ENCODE results near the gene ABHD2.
A peak's percentile ranks its signal among the peaks of the same experiment; 100 is the strongest.
"Not testable (repeated sequence)": the region's sequence is repeated elsewhere in the genome, so short reads cannot be mapped to it uniquely, and the experiment has no call there.

The ABHD2 gene

DNA sequence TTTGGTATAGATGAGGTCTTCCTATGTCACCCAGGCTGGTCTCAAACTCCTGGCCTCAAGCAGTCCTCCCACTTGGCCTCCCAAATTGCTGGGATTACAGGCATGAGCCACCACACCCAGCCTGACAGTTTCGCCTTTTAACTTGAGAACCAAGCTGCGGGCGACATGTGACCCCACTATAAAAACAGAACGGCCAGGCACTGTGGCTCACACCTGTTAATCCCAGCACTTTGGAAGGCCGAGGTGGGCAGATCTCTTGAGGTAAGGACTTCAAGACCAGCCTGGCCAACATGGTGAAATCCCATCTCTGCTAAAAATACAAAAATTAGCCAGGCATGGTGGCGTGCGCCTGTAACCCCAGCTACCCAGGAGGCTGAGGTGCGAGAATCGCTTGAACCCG lies 52.9 kb downstream of the ABHD2 start:
- not testable (repeated sequence) for H3K9me3 Mint-ChIP-seq
- peaks cover 54% of the 10 kb centered on the region for H3K4me1 Mint-ChIP-seq
- H3K36me3 Mint-ChIP-seq (ENCODE audit: low read depth): peaks cover 26% of the 10 kb centered on the region

DNA sequence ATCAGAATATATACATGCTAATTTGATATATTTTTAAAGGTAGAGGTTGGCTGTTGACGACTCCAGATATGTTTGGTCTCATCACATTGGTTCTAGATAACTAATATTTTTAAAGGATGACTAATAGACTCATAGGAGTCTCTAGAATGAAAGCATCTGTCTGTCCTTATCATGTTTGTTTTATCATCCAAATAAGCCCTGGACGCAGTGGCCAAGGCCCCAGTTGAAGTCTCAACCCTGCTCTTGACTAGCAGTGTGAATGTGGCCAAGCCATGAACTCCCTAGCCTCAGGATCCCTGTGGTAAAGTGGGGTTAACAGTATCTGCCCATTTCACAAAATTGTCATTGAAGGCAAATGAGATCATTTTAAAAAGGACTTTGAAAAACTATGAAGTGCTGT lies 53.6 kb downstream of the ABHD2 start:
- H3K27me3 Mint-ChIP-seq: no peaks in the 10 kb centered on the region
- no peak for DNase-seq

More for the DNA sequence above, 52.9 kb downstream of the ABHD2 start:
- not testable (repeated sequence) for H3K27me3 Mint-ChIP-seq, H3K4me3 Mint-ChIP-seq, ATAC-seq, H3K27ac Mint-ChIP-seq, DNase-seq

DNA sequence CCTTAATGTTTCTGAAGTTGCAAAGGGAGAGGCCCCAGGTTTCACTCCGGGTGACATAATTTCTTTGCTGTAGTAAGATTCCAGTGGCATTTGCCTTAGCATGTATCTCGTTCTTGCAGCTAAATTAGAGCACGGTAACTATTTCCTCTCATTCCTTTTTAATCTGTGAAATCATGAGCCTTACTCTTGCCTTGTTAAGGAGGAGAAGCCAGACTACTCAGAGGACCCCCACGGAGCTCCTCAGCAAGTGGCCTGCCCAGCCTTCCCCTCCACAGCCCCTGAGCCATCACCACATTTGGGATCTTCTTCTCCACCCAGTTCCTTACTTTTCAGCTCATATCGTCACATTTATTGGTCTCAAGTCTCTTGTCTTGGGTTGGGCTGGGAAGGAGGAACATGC lies 54.2 kb downstream of the ABHD2 start:
- Mint-ChIP-seq H3K4me1 (peaks cover 42% of the 10 kb centered on the region), H3K4me3 (no peak overlapping the region), H3K36me3 (ENCODE audit: low read depth) (peaks cover 18% of the 10 kb centered on the region), H3K27ac (peak overlapping the region; percentile 20), H3K9me3 (no peaks in the 10 kb centered on the region), H3K27me3 (no peaks in the 10 kb centered on the region)
- ATAC-seq: no peak
- DNase-seq: no peak

More for the DNA sequence above, 53.6 kb downstream of the ABHD2 start:
- Mint-ChIP-seq H3K4me3 (no peak overlapping the region), H3K9me3 (no peaks in the 10 kb centered on the region), H3K27ac (no peak overlapping the region), H3K4me1 (peaks cover 47% of the 10 kb centered on the region), H3K36me3 (ENCODE audit: low read depth) (peaks cover 21% of the 10 kb centered on the region)
- ATAC-seq: no peak

DNA sequence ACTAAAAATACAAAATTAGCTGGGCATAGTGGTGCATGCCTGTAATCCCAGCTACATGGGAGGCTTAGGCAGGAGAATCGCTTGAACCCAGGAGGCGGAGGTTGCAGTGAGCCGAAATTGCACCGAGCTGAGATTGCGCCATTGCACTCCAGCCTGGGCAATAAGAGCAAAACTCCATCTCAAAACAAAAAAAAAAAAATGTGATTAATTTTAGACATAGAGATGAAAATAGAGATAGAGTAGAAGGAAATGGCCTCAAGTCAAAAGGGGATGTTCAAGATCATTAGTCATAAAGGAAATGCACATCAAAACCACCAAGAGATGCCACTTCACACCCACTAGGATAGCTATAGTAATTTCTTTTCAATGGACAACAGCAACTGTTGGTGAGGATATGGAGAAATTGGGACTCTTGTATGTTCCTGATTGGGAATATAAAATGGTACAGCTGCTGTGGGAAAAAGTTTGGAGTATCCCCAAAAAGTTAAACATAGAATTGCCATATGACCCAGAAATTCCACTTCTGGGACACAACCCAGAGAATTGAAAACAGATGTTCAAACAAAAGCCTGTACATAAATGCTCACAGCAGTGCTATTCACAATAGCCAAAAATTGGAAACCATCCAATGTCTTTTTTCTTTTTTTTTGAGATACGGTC lies 55.4 kb downstream of the ABHD2 start:
- no peaks in the 10 kb centered on the region for H3K27me3 Mint-ChIP-seq
- DNase-seq: no peak
- peaks cover 18% of the 10 kb centered on the region for H3K36me3 Mint-ChIP-seq (ENCODE audit: low read depth)
- H3K27ac Mint-ChIP-seq: peak overlapping the region; percentile 77
- no peaks in the 10 kb centered on the region for H3K9me3 Mint-ChIP-seq
- H3K4me3 Mint-ChIP-seq: no peak overlapping the region
- peak; percentile 85 for ATAC-seq
- peaks cover 41% of the 10 kb centered on the region for H3K4me1 Mint-ChIP-seq

DNA sequence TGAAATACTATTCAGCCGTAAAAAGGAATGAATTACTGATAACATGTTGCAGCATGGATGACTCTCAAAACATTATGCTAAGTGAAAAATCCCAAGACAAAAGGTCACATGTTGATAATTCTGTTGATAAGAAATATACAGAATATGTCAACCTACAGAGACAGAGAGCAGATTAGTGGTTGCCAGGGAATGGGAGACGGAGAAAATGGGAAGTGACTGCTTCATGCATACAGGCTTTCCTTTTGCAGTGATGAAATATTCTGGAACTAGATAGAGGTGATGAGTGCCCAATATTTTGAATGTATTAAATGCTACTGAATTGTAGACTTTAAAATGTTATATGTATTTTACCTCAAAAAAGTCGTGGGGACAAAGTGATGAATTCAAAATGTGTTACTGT lies 56.2 kb downstream of the ABHD2 start:
- Mint-ChIP-seq H3K27ac (no peak overlapping the region), H3K36me3 (ENCODE audit: low read depth) (peaks cover 16% of the 10 kb centered on the region), H3K4me1 (peaks cover 41% of the 10 kb centered on the region), H3K4me3 (no peak overlapping the region), H3K27me3 (no peaks in the 10 kb centered on the region), H3K9me3 (no peaks in the 10 kb centered on the region)
- ATAC-seq (no peak), DNase-seq (no peak)

DNA sequence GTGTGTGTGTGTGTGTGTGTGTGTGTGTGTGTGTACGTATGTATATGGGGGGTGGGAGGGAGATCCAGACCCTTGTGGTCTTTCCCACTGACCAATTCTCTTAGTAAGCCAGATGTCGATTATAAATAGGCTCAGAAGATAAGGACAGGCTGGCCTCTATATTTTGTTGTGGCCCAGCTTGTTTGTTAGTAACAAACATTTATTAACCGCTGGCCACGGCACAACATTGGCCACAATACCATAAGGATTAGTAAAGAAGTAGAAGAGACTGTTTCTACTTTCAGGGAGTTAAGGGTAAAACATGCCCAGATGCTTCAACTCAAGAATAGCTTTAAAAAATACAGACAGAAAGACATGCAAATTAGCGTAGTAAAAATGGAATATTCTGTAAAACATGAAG lies 58.1 kb downstream of the ABHD2 start:
- Mint-ChIP-seq H3K27ac (no peak overlapping the region), H3K4me1 (peaks cover 32% of the 10 kb centered on the region)
- no peak for ATAC-seq

DNA sequence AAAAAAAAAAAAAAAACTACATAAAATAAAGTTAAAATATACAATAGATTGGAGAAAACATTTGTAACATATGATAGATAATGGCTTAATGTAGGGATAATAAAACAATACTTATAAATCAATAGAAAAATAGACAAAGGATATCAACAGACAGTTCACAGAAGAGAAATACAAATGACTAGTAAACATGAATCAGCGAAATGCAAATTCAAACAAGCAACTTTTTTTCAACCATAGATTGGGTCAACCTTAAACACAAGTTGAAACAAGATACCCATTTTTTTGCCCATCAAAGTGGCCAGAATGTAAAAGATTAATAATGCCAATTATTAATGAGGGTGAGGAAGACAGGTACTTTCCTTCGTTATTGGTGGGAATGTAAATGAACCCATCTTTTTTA lies 59.9 kb downstream of the ABHD2 start:
- Mint-ChIP-seq H3K9me3 (no peaks in the 10 kb centered on the region), H3K27me3 (no peaks in the 10 kb centered on the region), H3K27ac (no peak overlapping the region), H3K4me1 (peaks cover 22% of the 10 kb centered on the region), H3K4me3 (no peak overlapping the region), H3K36me3 (ENCODE audit: low read depth) (peaks cover 21% of the 10 kb centered on the region)
- DNase-seq (no peak), ATAC-seq (no peak)

More for the DNA sequence above, 58.1 kb downstream of the ABHD2 start:
- Mint-ChIP-seq H3K36me3 (ENCODE audit: low read depth) (peaks cover 16% of the 10 kb centered on the region), H3K9me3 (no peaks in the 10 kb centered on the region), H3K4me3 (no peak overlapping the region), H3K27me3 (no peaks in the 10 kb centered on the region)
- no peak for DNase-seq

DNA sequence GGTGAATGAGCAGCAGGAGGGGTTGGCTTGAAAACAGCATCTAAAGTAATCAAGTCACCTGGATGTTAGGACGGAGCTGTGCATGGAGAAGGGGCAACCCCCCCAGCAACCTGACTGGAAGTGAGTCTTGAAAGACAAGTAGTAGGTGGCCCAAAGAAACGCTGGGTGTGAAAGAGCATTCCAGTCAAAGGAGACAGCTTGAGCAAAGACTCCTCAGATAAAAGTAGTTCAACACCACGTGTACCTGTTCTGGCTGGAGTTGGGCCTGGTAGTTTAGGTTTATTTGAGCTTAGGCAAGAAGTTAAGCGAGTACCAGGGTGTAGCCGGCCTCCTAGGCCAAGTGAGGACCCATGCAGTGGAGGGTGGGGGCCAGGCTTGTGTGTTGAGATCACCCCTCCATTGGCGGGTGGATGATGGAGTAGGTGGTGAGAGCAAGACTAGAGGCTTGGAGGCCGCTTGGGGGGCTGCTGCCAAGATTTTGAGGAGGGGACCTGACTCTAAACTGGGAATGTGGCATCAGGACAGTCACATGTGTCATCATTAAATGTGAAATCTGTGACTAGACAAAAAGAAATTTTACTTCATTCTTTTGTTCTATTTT lies 61.3 kb downstream of the ABHD2 start:
- DNase-seq (no peak), ATAC-seq (no peak)
- no peaks in the 10 kb centered on the region for H3K9me3 Mint-ChIP-seq
- no peak overlapping the region for H3K4me3 Mint-ChIP-seq
- no peaks in the 10 kb centered on the region for H3K27me3 Mint-ChIP-seq
- H3K27ac Mint-ChIP-seq: no peak overlapping the region
- peaks cover 10% of the 10 kb centered on the region for H3K4me1 Mint-ChIP-seq
- H3K36me3 Mint-ChIP-seq (ENCODE audit: low read depth): peaks cover 20% of the 10 kb centered on the region

DNA sequence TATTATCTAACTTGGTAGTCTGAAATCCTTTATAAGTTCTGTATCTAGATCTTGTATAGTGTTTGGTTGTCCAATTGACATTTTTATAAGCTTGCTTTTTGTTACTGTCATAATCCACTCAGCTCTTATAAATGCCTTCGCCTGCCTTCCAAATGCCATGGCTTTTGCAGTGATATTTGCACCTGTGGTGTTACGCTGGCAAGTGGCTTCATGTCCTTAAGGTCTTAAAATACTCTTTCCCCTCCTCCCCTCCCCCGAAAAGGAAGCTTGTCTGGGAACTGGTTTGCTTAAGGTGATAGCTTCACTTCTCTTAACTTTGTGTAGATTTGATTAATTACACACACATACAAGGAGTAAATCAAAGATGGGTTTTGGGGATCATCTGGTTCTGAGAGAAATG lies 62.0 kb downstream of the ABHD2 start:
- no peaks in the 10 kb centered on the region for H3K9me3 Mint-ChIP-seq
- H3K27me3 Mint-ChIP-seq: no peaks in the 10 kb centered on the region

DNA sequence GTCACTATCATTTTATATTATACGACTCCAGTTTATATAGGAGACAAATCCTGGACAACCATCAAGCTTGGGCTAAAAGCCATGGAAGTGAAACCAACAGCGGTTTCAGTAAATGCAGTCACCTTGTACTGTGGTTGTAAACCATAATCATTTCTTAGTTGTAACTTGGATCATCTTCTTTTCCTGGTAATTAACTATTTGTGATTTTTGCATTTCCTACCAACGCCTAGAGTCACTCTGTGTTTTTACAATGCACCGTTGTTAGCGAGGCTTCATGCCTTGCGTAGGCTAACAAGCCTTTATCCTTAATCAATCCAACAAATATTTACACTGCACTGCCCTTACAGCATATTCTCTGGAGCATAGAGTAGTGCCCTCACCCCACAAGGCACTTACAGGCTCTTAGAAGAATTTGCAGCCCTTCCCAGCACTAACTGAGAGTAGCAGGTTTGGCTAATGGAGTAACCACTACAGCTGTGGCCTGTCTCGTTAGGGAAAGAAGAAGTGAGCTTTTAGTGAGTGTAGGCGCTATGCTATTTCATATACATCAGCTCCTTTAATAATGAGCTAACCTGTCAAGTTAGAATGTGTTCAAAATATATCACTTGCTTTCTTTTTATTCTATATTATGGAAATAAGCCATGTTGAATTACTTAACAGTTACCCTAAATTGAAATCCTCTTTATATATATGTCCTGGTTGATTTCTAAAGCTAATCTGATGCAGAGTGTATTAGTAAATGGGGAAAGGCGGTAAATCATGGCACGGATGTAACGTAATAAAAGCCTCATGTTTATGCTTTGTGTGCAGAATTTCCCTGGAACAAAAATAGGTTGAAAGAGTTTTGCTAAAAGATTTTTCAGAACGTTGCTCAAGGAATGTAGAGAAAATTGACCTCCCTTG lies 62.8 kb downstream of the ABHD2 start:
- ATAC-seq (no peak), DNase-seq (no peak)
- no peaks in the 10 kb centered on the region for H3K27me3 Mint-ChIP-seq
- H3K36me3 Mint-ChIP-seq (ENCODE audit: low read depth): peaks cover 24% of the 10 kb centered on the region
- H3K4me3 Mint-ChIP-seq: no peak overlapping the region
- peaks cover 9% of the 10 kb centered on the region for H3K4me1 Mint-ChIP-seq
- H3K27ac Mint-ChIP-seq: no peak overlapping the region
- no peaks in the 10 kb centered on the region for H3K9me3 Mint-ChIP-seq

More for the DNA sequence above, 62.0 kb downstream of the ABHD2 start:
- Mint-ChIP-seq H3K4me1 (peaks cover 9% of the 10 kb centered on the region), H3K4me3 (no peak overlapping the region), H3K36me3 (ENCODE audit: low read depth) (peaks cover 24% of the 10 kb centered on the region), H3K27ac (no peak overlapping the region)
- DNase-seq (no peak), ATAC-seq (no peak)

DNA sequence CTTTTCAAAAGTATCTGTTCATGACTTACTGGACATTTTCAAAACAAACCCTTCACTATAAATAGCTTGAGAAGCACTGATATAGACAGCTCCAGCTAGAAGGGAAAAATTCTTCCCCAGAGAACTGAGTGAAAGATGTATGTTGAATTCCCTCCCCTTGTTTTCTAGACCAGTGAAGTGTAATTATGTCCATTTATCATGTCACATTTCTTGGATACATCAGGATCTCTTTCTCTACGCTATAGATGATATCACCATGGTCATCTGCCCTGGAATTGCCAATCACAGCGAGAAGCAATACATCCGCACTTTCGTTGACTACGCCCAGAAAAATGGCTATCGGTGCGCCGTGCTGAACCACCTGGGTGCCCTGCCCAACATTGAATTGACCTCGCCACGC lies 66.9 kb downstream of the ABHD2 start:
- Mint-ChIP-seq H3K9me3 (no peaks in the 10 kb centered on the region), H3K27ac (no peak overlapping the region), H3K27me3 (no peaks in the 10 kb centered on the region), H3K36me3 (ENCODE audit: low read depth) (peaks cover 41% of the 10 kb centered on the region), H3K4me3 (no peak overlapping the region), H3K4me1 (peaks cover 9% of the 10 kb centered on the region)
- DNase-seq (no peak), ATAC-seq (no peak)

DNA sequence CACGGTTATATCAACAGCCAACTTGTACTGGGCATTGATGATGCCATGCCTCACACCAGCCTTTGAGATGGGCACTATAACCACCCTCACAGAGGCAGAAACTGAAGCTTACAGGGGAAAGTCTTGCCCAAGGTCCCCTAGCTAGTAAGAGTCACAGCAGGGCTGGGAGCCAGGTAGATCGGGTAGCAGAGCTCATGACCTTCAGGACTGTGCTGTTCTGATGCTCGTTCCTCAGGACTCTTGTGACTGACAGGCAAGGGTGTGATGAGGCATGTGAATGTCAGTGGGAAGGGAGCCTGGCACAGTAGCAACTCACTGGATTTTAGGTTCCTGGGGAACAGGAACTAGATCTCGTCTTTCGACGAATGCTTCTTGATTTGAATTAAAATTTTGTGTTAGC lies 67.4 kb downstream of the ABHD2 start:
- no peak for ATAC-seq
- no peak overlapping the region for H3K27ac Mint-ChIP-seq
- peaks cover 41% of the 10 kb centered on the region for H3K36me3 Mint-ChIP-seq (ENCODE audit: low read depth)

DNA sequence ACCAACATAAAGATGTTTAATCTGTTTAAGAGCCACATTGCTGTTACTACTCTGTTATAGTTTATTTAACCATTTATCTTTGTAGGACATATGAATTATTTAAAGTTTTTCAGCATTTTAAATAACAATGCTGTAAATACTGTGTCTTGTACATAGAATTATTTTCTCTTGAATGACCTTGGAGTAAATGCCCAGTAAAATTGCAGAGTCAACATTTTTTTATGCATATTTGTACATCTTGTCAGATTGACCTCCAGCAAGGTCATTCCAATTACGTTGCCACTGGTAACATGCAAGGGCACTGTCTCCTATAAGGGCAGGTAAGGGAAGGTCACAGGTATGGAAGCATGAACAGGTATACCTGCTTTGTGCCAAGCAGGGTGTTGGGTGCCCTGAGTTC lies 68.8 kb downstream of the ABHD2 start:
- Mint-ChIP-seq H3K4me1 (peaks cover 5% of the 10 kb centered on the region), H3K27me3 (no peaks in the 10 kb centered on the region), H3K27ac (no peak overlapping the region), H3K36me3 (ENCODE audit: low read depth) (peaks cover 35% of the 10 kb centered on the region), H3K4me3 (no peak overlapping the region), H3K9me3 (no peaks in the 10 kb centered on the region)
- ATAC-seq (no peak), DNase-seq (no peak)

More for the DNA sequence above, 67.4 kb downstream of the ABHD2 start:
- Mint-ChIP-seq H3K4me3 (no peak overlapping the region), H3K9me3 (no peaks in the 10 kb centered on the region), H3K27me3 (no peaks in the 10 kb centered on the region), H3K4me1 (peaks cover 5% of the 10 kb centered on the region)
- DNase-seq: no peak

DNA sequence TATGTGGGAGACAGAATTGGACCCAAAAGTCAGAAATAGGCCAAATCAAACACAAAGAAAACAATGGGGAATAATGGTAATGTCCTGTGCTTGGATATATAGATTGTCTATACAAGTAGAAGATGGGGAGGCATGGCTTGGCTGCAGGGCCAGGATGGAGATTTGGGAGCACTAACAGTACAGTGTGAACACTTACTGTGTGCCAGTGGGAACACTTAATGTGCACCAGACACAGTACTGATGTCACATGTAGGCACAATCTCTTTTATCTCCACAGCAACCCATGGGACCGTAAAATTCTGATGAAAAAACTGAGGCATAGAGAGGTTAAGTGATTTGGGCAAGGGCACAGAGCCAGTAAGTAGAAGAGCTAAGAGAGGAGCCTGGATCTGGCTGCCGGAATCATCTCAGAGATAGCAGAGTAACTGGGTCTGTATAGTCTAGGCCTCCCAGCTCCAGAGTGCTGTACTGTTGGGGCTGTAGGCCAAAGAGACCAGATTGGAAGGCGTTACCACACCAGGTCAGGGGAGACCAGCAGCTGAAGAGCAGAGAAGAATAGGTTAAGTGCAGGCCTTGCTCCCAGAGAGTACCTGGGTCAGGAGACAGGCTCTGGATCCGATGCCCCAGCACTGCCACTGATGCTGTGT lies 69.8 kb downstream of the ABHD2 start:
- Mint-ChIP-seq H3K9me3 (no peaks in the 10 kb centered on the region), H3K4me1 (peaks cover 4% of the 10 kb centered on the region), H3K27me3 (no peaks in the 10 kb centered on the region), H3K36me3 (ENCODE audit: low read depth) (peaks cover 36% of the 10 kb centered on the region), H3K27ac (no peak overlapping the region), H3K4me3 (no peak overlapping the region)
- DNase-seq (no peak), ATAC-seq (no peak)
